B cell (primary cell): ENCODE results near the gene BCL2.

ENCODE experiments used
- EZH2 ChIP-seq: IDR thresholded peaks from 2 replicates; pipeline ENCODE4 v1.6.1; 2012; ENCODE audit warnings: borderline replicate concordance, low read depth, mild to moderate bottlenecking, moderate library complexity, low read length; ENCODE audit not compliant: insufficient read depth, poor library complexity, severe bottlenecking
- TF ChIP-seq, protein P1 (sequence below): fragments of 200-600 bp; IDR thresholded peaks from one replicate; pipeline ENCODE4 v1.8.0; 2022; ENCODE audit warnings: antibody characterized with exemption, mild to moderate bottlenecking

DNA sequence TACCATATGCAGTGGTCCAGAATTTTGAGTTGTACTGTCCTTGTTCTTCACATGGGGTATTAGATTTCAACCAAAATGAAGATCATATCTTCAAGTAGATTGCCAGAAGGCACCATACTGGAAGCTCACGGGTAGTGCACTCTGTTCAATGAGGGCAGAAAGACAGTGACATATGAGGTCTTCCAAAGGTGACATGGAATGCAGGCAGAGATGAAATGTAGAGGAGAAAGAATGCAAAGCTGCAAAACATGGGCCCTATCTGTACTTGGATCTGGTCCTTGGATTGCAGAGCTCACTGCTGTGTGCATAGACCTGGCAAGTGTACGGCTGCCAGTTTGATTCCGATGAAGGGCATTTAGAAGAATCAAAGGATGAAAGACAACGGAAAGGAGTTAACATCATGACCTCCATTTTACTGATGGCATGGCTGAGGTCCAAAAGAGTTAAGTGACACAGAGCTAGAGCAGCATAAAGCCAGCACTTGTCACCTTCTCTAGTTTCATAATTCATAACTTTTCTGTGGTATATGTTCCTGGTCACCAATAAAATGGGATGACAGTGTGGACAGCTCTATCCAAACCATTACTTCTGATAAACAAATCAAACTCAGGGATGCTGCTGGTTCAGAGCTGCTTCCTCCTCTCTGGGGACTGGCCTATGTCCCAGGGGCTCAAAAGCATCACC is 64.7 kb downstream of the BCL2 start:
- TF ChIP-seq, protein P1, sequence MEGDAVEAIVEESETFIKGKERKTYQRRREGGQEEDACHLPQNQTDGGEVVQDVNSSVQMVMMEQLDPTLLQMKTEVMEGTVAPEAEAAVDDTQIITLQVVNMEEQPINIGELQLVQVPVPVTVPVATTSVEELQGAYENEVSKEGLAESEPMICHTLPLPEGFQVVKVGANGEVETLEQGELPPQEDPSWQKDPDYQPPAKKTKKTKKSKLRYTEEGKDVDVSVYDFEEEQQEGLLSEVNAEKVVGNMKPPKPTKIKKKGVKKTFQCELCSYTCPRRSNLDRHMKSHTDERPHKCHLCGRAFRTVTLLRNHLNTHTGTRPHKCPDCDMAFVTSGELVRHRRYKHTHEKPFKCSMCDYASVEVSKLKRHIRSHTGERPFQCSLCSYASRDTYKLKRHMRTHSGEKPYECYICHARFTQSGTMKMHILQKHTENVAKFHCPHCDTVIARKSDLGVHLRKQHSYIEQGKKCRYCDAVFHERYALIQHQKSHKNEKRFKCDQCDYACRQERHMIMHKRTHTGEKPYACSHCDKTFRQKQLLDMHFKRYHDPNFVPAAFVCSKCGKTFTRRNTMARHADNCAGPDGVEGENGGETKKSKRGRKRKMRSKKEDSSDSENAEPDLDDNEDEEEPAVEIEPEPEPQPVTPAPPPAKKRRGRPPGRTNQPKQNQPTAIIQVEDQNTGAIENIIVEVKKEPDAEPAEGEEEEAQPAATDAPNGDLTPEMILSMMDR, result no peak
- TF ChIP-seq EZH2, result no peak
